Posterior vena cava (tissue), 2 donors: ENCODE measurements around the gene POLRMT. TPM values are rescaled to one million over a fixed set of nuclear protein-coding genes. Genes with fewer than 3 reads are reported as not detected.
"Not testable (repeated sequence)": the region's sequence is repeated elsewhere in the genome, so short reads cannot be mapped to it uniquely, and the experiment has no call there.

ENCODE experiments used
- DNase-seq: peaks from one replicate; pipeline ENCODE4 v3.0.0-alpha.2; 2020; ENCODE audit warnings: low spot score
- intact Hi-C, 2 donors: fragments of 100-400 bp; cut with DNase I; formaldehyde crosslinking; loops; one replicate each; pipeline versions ENCODE4 v1.14.1 to v1.14.2; 2022 to 2023
- total RNA-seq, 2 donors: library from RNA; stranded (reverse); fragmentation: NEBNext Ultra II Directional; extraction: Animal tissue kit (Norgen Biotek cat#: 25700); gene quantifications; one replicate each; pipeline ENCODE4 v1.2.1, GENCODE V29; 2021
- donor health status: DM: yes; HTN: yes; CAD: no.
- donor health status: DM: yes; HTN: yes; CAD: no.

The POLRMT gene
- total RNA-seq, 2 donors from 2014 or later = 25.6 to 30.7 TPM

DNA sequence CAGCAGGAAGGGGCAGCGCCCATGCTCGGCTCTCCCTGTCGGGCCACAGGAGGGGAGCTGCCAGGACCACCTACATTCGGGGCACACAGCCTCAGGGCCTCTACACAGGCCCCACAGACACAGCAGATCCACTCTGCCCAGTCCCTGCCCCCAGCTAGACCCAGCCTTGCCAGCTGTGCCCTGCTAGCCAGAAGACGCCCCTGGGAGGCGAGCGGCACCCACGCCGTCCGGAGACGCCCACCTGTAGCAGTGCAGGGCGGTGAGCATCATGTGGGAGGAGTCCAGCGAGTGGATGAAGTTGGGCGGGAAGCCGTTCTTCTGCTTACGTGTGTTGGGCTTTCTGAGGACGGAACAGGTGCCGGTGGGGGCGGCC, 15.1 kb downstream of the POLRMT start:
- intact Hi-C loops = no loop called here
- no peak for DNase-seq

DNA sequence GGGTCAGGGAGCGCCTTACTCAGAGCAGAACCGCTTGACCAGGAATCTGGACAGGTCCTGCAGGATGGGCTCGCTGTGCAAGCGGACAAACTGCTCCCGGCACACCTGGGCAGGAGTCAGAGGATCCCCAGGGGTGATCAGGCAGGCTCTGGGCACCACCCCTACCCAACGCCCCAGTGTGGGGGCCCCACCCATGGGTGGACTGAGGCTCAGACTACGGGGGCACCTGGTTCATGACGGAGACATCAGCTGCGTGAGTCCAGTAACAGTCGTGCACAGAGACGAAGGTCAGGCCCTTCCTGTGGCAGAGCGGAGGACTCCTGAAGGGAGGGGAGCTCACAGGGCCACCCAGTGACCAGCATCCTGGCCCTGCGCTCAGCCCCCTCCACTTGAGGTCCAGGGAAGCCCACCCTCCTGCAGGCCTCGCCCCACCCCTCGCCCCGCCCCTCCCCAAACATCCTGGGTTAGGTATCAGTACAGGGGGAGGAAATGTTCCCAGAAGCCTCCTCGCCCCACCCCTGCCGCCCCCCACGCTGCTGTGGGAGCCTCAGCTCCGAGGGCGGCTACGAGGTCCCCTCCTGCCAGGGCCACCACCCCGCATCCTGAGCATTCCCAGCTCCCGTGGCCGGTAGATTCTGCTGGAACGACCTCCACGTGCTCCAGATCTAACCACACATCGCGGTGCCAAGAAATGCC, 15.6 kb downstream of the POLRMT start:
- no peak for DNase-seq

DNA sequence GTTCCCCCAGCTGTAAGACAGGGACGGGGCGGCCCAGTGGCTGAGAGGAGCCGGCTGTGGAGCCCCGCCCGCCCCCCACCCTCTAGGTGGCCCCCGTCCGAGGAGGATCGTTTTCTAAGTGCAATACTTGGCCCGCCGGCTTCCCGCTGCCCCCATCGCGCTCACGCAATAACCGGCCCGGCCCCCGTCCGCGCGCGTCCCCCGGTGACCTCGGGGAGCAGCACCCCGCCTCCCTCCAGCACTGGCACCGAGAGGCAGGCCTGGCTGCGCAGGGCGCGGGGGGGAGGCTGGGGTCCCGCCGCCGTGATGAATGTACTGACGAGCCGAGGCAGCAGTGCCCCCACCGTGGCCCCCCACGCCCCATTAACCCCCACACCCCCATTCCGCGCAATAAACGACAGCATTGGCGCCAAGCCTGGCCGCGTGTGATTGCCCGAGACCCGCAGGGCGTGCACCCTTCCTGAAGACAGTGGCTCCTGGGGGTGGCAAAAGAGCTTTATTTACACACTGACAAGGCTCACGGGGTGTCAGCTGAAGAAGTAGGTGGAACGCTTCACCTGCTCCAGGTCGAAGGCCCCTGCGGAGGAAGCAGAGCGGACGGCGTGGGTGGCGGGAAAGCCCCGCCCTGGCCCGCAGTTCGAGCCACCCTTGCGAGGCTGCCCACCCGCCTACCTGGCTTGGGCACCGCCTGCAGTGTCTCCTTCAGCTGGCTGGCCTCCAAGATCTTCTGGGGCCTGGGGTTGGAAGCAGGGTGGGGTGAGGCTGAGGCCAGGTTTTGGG, 16.4 kb downstream of the POLRMT start:
- no peak for DNase-seq
- intact Hi-C loops = no loop called here

More for the DNA sequence above, 15.6 kb downstream of the POLRMT start:
- intact Hi-C loops = no loop called here

- intact Hi-C loops = no loop called here
- no peak for DNase-seq
Observed at GRCh38 chr19:616062-616700, 17.2 kb downstream of the POLRMT start.

DNA sequence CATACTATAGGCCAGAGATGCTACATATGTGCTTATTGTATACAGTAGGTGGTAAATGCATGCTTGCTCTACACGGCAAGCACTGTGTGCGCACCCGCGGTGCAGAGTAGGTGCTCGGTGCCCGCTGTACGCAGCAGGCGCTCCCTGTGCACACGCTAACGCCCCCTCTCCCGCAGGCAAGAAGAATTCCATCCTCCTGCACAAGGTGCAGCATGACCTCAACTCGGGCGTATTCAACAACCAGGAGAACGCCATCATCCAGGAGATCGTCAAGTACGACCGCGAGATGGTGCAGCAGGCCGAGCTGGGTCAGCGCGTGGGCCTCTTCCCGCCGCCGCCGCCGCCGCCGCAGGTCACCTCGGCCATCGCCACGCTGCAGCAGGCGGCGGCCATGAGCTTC, 17.7 kb downstream of the POLRMT start:
- intact Hi-C loops = no loop called here
- DNase-seq = no peak

- DNase-seq = peak; percentile 79
- intact Hi-C loops = no loop called here
Observed at GRCh38 chr19:613732-614567, 19.4 kb downstream of the POLRMT start.

GRCh38 chr19:612941-613340, 20.4 kb downstream of the POLRMT start:
- intact Hi-C loops = no loop called here
- DNase-seq = peak; percentile 72

DNA sequence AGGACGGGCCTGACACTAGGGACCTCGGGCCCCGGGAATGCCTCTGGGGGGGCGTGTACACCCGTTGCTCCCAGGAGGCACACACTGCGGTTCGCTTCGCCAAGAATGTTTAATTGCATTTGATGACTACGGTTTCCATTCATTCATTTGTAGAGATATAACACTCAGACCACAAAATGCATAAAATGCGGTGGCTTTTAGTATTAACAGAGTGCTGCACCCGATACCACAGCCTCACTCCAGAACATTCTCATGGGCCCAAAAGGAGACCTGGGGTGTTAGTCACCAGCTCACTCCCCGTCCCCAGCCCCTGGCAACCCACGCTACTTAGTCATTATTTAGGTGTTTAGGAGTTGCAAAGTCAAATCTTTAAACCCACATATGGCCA, 21.9 kb downstream of the POLRMT start:
- DNase-seq = no peak
- intact Hi-C loops = no loop called here

GRCh38 chr19:610801-611480, 22.4 kb downstream of the POLRMT start:
- intact Hi-C loops = no loop called here
- peak; percentile 86 for DNase-seq

GRCh38 chr19:610071-610800, 23.1 kb downstream of the POLRMT start:
- intact Hi-C loops = no loop called here
- DNase-seq = no peak

DNA sequence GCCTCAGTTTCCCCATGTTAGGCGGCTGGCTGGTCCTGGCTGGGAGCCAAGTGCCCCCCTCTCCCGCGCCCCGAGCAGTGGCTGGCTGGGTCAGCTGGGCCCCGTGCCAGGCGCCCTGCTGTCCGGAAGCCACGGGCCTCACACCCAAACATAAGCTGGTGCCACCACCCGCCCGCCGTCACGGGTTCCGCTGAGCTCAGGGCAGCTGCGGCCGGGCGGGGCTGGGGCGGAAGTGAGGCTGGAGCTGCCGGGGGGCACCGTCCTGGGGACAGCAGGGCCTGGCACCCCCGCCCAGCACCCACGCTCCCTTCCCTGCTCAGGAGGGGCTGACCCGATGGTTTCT, 24.4 kb downstream of the POLRMT start:
- intact Hi-C loops = no loop called here
- DNase-seq = no peak

DNA sequence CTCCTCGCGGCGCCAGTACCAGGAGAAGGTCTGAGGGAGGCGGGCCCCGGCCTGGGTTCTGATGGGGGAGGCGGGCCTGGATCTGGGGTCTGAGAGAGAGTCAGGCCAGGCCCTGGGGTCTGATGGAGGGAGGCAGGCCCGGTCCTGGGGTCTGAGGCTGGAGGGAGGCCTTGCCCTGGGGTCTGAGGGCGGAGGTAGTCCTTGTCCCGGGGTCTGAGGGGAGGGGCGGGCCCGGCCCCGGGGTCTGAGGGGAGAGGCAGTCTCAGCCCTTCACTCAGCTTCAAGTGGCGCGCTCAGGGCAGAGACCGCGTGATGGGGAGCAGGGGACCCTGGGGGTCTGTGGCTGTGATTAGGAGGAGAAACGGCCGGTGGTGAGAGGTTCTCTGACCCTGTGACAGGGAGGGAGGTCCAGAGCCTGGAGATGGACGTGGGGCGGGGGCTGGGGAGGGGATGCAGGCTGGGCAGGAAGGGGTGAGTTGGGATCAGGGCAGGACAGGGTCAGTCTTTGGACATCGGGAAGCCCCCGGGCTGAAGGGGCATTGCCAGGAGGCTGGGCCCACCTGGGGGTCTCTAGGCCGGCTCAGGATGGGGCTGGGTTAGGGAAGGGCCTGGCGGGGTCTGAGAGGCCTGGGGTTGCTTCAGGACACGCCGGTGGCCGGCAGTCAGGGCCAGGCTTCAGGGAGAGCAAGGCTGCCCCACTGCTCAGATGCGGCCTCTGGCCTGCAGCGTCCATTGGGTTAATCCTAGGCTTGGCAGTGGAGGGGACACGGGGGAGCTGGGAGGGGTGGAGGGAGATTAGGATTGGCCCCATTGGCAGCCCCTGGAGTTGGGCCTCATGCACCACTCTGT, 25.0 kb downstream of the POLRMT start:
- DNase-seq = no peak
- intact Hi-C loops = no loop called here

DNA sequence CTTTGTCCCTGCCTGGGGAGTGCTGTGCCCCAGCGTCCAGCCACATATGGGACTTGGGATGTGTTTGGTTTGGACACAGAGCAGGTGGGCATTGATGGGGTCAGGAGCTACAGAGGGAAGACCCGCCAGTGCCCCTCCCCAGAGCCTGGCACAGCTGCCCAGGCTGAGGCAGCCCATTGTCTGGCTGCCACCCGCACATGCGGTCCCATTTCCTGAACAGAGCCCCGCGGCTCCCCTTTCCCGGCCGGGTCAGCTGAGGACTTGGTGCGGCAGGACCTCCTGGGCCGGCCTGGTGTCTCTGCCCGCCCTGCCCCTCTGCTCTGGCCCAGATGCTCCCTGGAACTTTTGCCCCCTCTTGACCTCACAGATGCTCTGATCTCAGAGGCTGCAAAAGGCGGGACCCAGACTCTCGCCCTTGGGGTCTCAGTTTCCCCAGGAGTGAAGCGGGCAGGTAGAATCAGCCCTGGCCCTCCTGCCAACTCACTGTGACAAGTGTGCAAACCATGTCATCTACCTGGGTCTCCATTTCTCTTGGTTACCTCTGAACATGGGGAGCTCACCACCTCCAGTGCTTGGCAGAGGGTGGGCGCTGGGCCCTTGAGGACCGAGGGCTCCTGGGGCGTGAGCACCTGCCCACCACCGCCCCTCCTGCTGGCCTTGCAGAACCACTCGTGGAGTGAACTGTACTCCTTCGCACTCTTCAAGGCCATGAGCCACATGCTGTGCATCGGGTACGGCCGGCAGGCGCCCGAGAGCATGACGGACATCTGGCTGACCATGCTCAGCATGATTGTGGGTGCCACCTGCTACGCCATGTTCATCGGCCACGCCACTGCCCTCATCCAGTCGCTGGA, 25.8 kb downstream of the POLRMT start:
- intact Hi-C loops = no loop called here
- no peak for DNase-seq

GRCh38 chr19:605061-605971, 28.0 kb downstream of the POLRMT start:
- intact Hi-C loops, DNase-seq: not testable (repeated sequence)

- intact Hi-C loops = no loop called here
- no peak for DNase-seq
Observed at GRCh38 chr19:604355-604754, 29.0 kb downstream of the POLRMT start.

- DNase-seq, intact Hi-C loops: not testable (repeated sequence)
Observed at GRCh38 chr19:603779-604178, 29.6 kb downstream of the POLRMT start.
